Activated CD8-positive, alpha-beta T cell treated with anti-CD3 and anti-CD28 coated beads for 36 hours (primary cell): ENCODE results near the gene OST4. TPM values are rescaled to one million over a fixed set of nuclear protein-coding genes. Genes with fewer than 3 reads are reported as not detected.

Source experiments
- ATAC-seq: fragments of 200-7000 bp; cut with Tn5 transposase; one replicate; pipeline ENCODE4 v1.10.0; 2021; ENCODE audit warnings: mild to moderate bottlenecking, moderate library complexity
- CTCF ChIA-PET: fragments of 350-600 bp; sonication (Branson Sonifier 250); formaldehyde crosslinking; loops from one replicate; lab custom pipeline; 2021; ENCODE audit warnings: antibody characterized with exemption; lab: Charles Lee
- POLR2A ChIA-PET: fragments of 350-600 bp; sonication (Branson Sonifier 250); formaldehyde crosslinking; loops from one replicate; lab custom pipeline; 2021; ENCODE audit warnings: antibody characterized with exemption; lab: Charles Lee
- DNase-seq: peaks from one replicate; pipeline ENCODE4 v3.0.0-alpha.2; 2020
- H3K27ac Mint-ChIP-seq: one replicate; pipeline ENCODE4 v1.8.0; 2021; ENCODE audit warnings: mild to moderate bottlenecking, mixed read lengths
- H3K27me3 Mint-ChIP-seq: one replicate; pipeline ENCODE4 v1.8.0; 2021; ENCODE audit warnings: mixed read lengths
- H3K36me3 Mint-ChIP-seq: one replicate; pipeline ENCODE4 v1.8.0; 2021; ENCODE audit warnings: low read depth, mixed read lengths
- H3K4me1 Mint-ChIP-seq: one replicate; pipeline ENCODE4 v1.8.0; 2021; ENCODE audit warnings: low read depth, mixed read lengths
- H3K4me3 Mint-ChIP-seq: one replicate; pipeline ENCODE4 v1.8.0; 2021; ENCODE audit warnings: mild to moderate bottlenecking, moderate library complexity, mixed read lengths
- H3K9me3 Mint-ChIP-seq: one replicate; pipeline ENCODE4 v1.8.0; 2021; ENCODE audit warnings: mixed read lengths
- intact Hi-C: fragments of 100-400 bp; cut with micrococcal nuclease; formaldehyde crosslinking; loops from one replicate; pipeline ENCODE4 v1.10.0; 2022
- total RNA-seq, 2 experiments: library from RNA; stranded (reverse); gene quantifications; one replicate each; pipeline ENCODE4 v1.2.3, GENCODE V29; 2021
- TF ChIP-seq, protein P1 (sequence below): fragments of 200-600 bp; IDR thresholded peaks from one replicate; pipeline ENCODE4 v1.8.0; 2022; ENCODE audit warnings: antibody characterized with exemption, mild to moderate bottlenecking

Gene OST4
- total RNA-seq, 2 experiments from 2014 or later: 257 to 262 TPM

DNA sequence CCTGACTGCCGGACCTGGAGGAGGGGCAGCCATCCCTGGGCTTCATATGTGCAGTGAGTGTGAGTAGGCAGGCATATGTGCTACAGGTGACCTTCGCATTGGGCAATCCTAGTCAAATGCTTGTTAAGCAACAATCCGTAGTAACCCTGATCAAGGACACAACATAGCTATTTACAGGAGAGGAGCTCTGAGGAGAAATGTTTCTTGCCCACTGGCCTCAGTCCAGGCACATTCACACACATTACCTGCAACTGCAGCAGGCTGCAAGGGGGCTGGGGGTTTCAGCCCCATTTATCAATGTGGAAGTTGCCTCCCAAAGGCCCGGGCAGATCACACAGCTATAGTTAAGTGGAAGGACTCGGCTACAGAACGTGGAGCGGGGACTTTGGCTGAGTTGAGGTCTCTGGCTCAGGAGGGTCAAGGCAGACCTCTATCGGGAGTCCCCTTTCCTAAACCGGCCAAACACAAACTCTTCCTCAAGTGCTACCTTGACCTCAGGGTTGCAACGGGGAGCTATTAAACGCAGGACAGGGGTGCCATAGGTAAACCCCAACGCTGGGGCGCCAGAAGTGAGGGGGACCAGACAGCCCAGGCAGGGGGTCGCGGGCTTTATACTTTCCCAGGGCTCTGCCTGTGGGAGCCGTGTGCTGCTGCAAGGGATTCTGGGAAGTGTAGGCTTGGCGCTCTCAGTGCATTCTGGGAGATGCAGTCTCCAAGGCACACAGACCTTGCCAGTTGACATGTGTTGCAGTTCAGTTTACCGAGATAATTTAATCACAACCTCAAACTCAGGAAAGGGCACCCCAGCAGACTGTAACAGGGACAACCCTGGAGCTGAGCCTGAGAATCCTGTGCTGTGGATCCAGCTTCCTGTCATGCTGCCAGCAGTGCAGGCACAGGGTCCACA, 24.5 kb upstream of the OST4 start:
- H3K27ac Mint-ChIP-seq: no peak overlapping the region

DNA sequence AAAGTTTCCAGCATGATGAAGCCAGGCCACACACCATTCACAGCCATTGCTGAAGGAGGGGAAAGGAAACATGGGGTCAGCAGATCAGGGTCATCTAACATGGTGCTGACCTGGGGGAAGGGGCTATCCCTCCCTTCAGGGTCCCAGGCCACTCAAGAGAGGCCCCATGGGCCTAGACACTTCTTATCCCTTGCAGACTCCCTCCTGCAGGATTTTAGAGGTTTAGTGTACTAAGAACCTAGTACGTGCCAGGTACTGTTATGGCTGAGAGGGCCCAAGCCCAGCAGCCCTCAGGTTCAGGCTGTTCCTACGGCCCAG, 23.9 kb upstream of the OST4 start:
- ChIA-PET POLR2A (no interaction called here), CTCF (interaction anchor here (0.9 to 1.4 kb wide), 2 partner anchors 9 to 133 kb away, joined by 3 read pairs; partner anchors contain the start of gene KHK)
- TF ChIP-seq, protein P1, sequence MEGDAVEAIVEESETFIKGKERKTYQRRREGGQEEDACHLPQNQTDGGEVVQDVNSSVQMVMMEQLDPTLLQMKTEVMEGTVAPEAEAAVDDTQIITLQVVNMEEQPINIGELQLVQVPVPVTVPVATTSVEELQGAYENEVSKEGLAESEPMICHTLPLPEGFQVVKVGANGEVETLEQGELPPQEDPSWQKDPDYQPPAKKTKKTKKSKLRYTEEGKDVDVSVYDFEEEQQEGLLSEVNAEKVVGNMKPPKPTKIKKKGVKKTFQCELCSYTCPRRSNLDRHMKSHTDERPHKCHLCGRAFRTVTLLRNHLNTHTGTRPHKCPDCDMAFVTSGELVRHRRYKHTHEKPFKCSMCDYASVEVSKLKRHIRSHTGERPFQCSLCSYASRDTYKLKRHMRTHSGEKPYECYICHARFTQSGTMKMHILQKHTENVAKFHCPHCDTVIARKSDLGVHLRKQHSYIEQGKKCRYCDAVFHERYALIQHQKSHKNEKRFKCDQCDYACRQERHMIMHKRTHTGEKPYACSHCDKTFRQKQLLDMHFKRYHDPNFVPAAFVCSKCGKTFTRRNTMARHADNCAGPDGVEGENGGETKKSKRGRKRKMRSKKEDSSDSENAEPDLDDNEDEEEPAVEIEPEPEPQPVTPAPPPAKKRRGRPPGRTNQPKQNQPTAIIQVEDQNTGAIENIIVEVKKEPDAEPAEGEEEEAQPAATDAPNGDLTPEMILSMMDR: no peak
- no peaks in the 10 kb centered on the region for H3K4me1 Mint-ChIP-seq
- no peaks in the 10 kb centered on the region for H3K9me3 Mint-ChIP-seq
- ATAC-seq (no peak), DNase-seq (no peak)
- H3K4me3 Mint-ChIP-seq: no peak overlapping the region
- H3K27me3 Mint-ChIP-seq: no peaks in the 10 kb centered on the region
- H3K27ac Mint-ChIP-seq: no peak overlapping the region
- no peaks in the 10 kb centered on the region for H3K36me3 Mint-ChIP-seq
- intact Hi-C loops: loop anchor here (5.0 to 10.0 kb wide), 2 partner anchors 119 to 187 kb away; partner anchors contain the start of genes ATRAID, CAD, SLC5A6 and TRIM54

More for the DNA sequence above, 24.5 kb upstream of the OST4 start:
- Mint-ChIP-seq H3K36me3 (no peaks in the 10 kb centered on the region), H3K9me3 (no peaks in the 10 kb centered on the region), H3K27me3 (no peaks in the 10 kb centered on the region), H3K4me3 (peak overlapping the region; percentile 30), H3K4me1 (no peaks in the 10 kb centered on the region)
- peak; percentile 94 for ATAC-seq
- DNase-seq: peak; percentile 65
- intact Hi-C loops: loop anchor here (5.0 to 10.0 kb wide), 2 partner anchors 119 to 186 kb away; partner anchors contain the start of genes ATRAID, CAD, SLC5A6 and TRIM54
- CTCF ChIA-PET: interaction anchor here (0.6 to 3.0 kb wide), 9 partner anchors 9 to 363 kb away, joined by 3 to 28 read pairs (median 6); partner anchors contain the start of genes KHK and TRIM54
- TF ChIP-seq, protein P1: no peak
- POLR2A ChIA-PET: interaction anchor here (1.0 to 2.6 kb wide), 3 partner anchors 9 to 314 kb away, joined by 3 to 10 read pairs (median 4); partner anchors contain the start of genes KHK and PPM1G

DNA sequence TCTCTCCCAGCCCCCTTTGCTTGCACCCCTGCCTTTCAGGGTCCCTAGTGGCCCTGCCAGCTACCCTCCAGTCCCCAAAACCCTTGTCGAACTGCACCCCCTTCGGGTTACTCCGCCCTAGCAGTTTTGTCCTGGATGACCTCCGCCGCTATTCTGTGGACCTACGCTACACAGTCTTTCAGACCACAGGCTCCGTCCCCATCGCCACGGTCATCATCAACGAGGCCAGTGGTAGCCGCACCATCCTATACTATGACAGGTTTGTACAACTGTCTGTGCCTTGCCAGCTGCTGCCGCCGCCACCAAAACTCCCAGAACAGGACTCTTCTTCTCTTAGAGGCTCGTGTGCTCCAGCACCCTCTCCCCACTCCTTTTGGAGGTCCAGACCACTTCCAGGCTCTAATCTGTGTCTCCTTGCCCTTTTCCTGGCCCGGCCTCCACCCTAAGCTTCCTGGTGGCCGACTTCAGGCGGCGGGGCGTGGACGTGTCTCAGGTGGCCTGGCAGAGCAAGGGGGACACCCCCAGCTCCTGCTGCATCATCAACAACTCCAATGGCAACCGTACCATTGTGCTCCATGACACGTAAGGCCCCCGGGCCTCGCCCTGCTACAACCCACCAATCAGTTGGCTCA, 23.0 kb upstream of the OST4 start:
- no peaks in the 10 kb centered on the region for H3K27me3 Mint-ChIP-seq
- intact Hi-C loops: loop anchor here (10.0 kb wide), 1 partner anchor 120 kb away; the partner anchor contains the start of genes ATRAID, CAD and SLC5A6
- no peaks in the 10 kb centered on the region for H3K36me3 Mint-ChIP-seq
- TF ChIP-seq, protein P1: no peak
- H3K4me3 Mint-ChIP-seq: no peak overlapping the region
- no peaks in the 10 kb centered on the region for H3K4me1 Mint-ChIP-seq
- POLR2A ChIA-PET: no interaction called here
- no peak overlapping the region for H3K27ac Mint-ChIP-seq
- no peaks in the 10 kb centered on the region for H3K9me3 Mint-ChIP-seq
- CTCF ChIA-PET: interaction anchor here (1.0 to 1.6 kb wide), 3 partner anchors 8 to 186 kb away, joined by 3 to 7 read pairs (median 3); partner anchors contain the start of gene KHK
- DNase-seq (no peak), ATAC-seq (no peak)

DNA sequence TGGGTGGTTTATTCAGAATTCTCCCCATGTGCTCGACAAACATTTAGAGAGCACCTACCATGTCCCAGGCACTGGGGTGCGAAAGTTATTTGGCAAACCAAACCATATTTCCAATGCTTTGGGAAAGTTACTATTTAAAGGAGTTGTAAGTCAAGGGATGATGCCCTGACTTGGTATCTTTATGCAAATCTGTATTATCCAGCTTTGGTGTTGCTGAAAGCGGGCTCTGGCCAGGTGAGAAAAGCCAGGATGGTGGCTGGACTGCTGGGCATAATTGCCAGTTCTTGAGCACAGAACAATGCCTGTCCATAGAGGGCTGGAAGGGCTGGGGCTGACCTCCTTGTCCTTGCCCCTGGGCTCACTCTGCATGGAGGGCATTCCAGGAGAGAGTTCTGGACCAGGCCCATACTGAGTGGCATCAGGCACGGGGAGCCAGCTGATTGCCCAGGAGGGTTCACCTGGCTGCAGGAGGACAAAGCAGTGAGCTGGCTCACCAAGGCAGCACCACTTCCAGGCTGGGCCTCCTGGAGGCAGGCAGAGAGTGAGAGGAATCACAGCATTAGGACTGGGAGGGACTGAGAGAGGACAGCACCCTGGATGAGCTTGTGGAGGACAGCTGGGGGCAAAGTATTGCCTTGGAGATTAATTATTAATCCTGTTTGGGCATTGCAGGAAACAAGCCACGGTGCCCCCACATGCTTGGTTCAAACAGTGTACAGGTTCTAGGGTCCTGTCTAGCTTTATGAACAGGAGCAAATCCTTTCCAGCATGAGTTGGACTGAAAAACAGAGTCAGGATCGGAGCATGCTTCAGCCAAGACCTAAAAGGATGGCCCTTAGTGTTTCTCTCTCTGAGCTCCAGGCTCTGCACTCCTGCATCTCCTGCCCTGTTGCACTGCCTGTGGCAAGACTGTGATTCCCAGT, 22.2 kb upstream of the OST4 start:
- ATAC-seq (no peak), DNase-seq (no peak)
- Mint-ChIP-seq H3K36me3 (no peaks in the 10 kb centered on the region), H3K9me3 (no peaks in the 10 kb centered on the region), H3K27me3 (no peaks in the 10 kb centered on the region), H3K4me1 (no peaks in the 10 kb centered on the region), H3K4me3 (no peak overlapping the region), H3K27ac (no peak overlapping the region)
- intact Hi-C loops: loop anchor here (10.0 kb wide), 1 partner anchor 121 kb away; the partner anchor contains the start of genes ATRAID, CAD and SLC5A6
- ChIA-PET POLR2A (no interaction called here), CTCF (interaction anchor here (1.0 to 1.9 kb wide), 3 partner anchors 19 to 187 kb away, joined by 3 to 7 read pairs (median 5); no protein-coding TSS in a partner anchor)
- TF ChIP-seq, protein P1: no peak
